AG10803 (cell line): Measurements from ENCODE around the gene TMEM37.

Experiments
- DNase-seq: peaks from one replicate; pipeline ENCODE4 v3.0.0; 2010; ENCODE audit warnings: low read depth
- H3K4me3 ChIP-seq: 2 replicates; pipeline ENCODE4 v1.5.1; 2011; ENCODE audit warnings: mild to moderate bottlenecking, low read length, control low read depth
- TF ChIP-seq, protein P1 (sequence below): conservative IDR thresholded peaks from 2 replicates; pipeline ENCODE4 v1.5.1; 2011; ENCODE audit warnings: mild to moderate bottlenecking, low read length, control low read depth, inconsistent platforms

Gene TMEM37

DNA sequence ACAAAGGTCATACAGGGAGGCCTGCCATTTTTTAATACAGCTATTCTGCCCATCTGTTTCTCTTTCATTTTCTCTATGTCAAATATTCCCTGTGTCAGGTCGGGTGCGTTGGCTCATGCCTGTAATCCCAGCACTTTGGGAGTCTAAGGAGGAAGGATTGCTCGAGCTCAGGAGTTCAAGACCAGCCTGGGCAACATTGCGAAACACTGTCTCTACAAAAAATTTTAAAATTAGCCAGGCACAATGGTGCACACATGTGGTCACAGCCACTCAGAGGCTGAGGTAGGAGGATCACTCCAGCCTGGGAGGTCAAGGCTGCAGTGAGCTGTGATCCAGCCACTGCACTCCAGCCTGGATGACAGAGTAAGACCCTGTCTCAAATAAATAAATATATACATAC lies 34.7 kb downstream of the TMEM37 start:
- no peak overlapping the region for H3K4me3 ChIP-seq
- DNase-seq: no peak
- TF ChIP-seq, protein P1, sequence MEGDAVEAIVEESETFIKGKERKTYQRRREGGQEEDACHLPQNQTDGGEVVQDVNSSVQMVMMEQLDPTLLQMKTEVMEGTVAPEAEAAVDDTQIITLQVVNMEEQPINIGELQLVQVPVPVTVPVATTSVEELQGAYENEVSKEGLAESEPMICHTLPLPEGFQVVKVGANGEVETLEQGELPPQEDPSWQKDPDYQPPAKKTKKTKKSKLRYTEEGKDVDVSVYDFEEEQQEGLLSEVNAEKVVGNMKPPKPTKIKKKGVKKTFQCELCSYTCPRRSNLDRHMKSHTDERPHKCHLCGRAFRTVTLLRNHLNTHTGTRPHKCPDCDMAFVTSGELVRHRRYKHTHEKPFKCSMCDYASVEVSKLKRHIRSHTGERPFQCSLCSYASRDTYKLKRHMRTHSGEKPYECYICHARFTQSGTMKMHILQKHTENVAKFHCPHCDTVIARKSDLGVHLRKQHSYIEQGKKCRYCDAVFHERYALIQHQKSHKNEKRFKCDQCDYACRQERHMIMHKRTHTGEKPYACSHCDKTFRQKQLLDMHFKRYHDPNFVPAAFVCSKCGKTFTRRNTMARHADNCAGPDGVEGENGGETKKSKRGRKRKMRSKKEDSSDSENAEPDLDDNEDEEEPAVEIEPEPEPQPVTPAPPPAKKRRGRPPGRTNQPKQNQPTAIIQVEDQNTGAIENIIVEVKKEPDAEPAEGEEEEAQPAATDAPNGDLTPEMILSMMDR: no peak

DNA sequence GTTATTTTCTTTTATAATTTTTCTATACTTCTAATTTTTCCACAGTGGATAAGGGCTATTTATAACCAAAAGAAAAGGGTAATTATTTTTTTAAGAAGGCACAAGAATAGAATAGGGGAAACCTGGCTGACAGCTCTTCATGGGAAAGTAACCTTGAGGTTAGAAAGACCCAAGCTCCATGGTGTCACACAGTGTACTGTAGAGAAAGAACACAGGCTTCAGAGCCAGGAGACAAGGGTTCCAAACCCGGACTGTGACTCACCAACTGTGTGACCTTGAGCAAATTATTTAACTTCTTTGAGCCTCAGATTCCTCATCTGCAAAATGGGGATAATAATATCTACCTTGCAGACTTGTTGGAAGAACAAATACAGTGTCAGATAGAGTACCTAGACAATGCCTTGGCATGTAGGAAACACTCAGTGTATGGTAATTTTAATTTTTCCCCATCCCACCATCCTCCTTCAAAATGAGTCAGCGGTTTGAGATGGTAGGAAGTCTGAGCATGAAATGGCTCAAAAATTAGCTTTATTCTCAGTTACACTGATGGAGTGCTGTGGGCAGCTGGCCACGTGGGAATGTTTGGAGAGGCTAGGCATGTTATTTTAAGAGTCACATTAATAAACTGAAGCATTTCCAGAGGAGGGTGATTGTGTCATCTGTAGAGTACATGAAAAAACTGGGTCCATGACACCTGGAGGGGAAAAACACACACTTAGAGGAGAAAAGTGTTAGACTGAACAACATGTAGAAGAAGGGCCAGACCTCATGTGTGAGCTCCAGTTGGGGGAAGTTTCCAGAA lies 36.7 kb downstream of the TMEM37 start:
- DNase-seq: peak; percentile 21
- H3K4me3 ChIP-seq: no peak overlapping the region
- TF ChIP-seq, protein P1: no peak

DNA sequence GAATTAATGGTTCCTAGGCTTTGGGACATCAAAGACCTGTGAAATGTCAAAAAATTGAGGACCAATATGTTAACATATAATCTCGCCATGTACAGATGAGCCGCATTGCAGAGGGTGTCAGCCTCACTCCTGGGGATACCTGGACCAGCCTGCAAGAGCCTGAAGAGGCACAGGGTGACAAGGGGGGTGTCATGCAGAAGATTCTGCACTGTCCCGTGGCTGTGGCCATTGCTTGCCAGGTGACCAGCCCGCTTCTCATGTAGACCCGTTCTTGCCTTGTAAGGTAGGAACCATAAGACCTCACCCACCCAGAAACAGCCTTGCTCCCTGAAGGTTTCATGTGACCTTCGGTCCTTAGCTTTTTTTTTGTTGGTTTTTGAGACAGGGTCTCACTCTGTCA lies 37.5 kb downstream of the TMEM37 start:
- no peak overlapping the region for H3K4me3 ChIP-seq
- DNase-seq: no peak
- TF ChIP-seq, protein P1: no peak

DNA sequence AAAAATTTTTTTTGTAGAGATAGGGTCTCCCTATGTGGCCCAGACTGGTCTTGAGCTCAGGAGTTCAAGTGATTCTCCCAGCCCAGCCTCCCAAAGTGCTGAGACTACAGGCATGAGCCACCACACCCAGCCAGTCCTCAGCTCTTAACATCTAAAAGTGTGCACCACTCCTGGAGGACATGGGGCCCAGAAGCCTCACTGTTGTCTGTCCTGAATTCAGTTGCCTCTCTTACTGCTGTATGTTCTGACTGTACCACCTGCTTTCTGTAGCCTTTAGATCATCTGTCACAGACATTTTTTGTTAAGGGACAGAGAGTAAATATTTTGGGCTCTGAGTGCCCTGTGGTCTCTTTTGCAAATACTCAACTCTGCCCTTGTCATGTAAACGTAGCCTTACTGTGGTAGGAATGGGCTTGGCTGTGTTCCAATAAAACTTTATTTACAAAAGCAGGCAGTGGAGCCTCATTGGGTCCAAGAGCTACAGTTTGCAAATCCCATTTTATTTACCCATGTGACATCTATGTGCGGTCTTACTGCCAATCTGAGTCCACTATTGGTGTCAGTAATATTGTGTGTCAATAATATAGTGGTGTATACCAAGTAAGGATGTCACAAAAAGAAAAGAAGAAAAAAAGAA lies 38.1 kb downstream of the TMEM37 start:
- TF ChIP-seq, protein P1: no peak
- DNase-seq: no peak

DNA sequence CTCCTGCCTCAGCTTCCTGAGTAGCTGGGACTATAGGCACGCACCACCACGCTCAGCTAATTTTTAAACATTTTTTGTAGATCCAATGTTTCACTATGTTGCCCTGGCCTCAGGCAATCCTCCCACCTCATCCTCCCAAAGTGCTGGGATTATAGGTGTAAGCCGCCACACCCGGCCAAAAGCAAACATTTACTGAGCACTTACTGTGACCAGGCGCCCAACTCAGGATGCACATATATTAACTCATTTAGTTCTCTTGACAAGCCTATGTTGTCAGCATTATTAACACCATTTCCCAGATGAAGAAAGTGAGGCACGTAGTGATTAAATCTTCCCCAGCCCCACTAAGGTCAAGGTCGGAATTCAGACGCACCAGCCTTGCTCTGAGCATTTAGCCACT lies 41.1 kb downstream of the TMEM37 start:
- TF ChIP-seq, protein P1: no peak

More for the DNA sequence above, 38.1 kb downstream of the TMEM37 start:
- H3K4me3 ChIP-seq: no peak overlapping the region

DNA sequence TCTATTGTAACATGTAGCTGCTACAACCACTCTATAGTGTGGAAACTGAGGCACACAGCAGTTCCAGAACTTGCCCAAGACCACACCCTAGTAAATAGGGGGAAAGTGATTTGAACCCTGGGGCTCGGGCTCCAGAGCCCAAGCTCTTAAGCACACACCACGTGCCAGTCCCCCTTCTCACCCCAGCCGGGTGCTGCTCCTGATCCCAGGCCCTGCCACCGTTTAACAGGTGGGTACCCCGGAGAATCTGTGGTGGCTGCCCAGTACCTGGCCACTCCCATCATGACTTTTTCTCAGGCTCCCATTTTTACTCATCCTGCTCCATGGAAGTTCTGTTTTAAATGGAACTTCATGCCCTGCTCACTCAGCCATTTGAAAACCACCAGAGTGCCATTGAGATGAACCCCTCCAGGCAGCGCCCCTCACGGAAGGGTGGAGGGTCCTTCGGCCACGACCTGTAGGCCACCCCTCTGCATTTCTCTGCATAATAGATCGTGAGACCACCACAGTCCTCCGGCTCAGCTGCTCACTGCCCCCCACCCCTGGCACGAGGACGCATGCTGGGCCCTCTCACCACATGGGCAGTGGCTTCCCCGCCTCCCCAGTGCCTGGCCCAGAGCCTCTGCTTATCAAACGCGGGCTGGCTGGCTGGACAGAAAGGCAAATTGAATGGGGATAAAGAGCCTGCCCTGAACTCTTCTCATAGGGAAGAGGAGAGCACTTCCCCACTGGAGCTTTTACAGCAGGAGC lies 42.1 kb downstream of the TMEM37 start:
- TF ChIP-seq, protein P1: no peak
- no peak overlapping the region for H3K4me3 ChIP-seq
- no peak for DNase-seq

More for the DNA sequence above, 41.1 kb downstream of the TMEM37 start:
- no peak overlapping the region for H3K4me3 ChIP-seq
- DNase-seq: no peak
